Adrenal gland (tissue), 5 donors: Measurements from ENCODE around the gene GAGE13.
"Not testable (repeated sequence)": the region's sequence is repeated elsewhere in the genome, so short reads cannot be mapped to it uniquely, and the experiment has no call there.

Source experiments
- CTCF ChIP-seq, 6 experiments: fragments of 450-650 bp in 4 of 6; fragments of 200-600 bp in 2 of 6; sonication (generic) in 1 of 6; IDR thresholded peaks; 1 replicate in 5 of 6; 2 replicates in 1 of 6; pipeline versions ENCODE4 v1.5.1 to v1.8.0; 2016 to 2021; ENCODE audit warnings: antibody characterized with exemption in 6 of 6, mild to moderate bottlenecking in 2 of 6, moderate library complexity in 1 of 6
- POLR2A ChIP-seq, 2 donors: fragments of 450-650 bp; IDR thresholded peaks; one replicate each; pipeline ENCODE4 v1.6.1; 2017; ENCODE audit warnings: antibody characterized with exemption in 2 of 2, mild to moderate bottlenecking in 2 of 2, moderate library complexity in 1 of 2
- donor health status: DM: no; HTN: no; CAD: no.

- TF ChIP-seq CTCF, POLR2A (IDR thresholded peaks at IDR 0.05): not testable (repeated sequence)
These were observed 9.1 kb upstream of the GAGE13 start for GRCh38 chrX:49322266-49322665.
